ENCODE data around the gene UGT2B10.

- TF ChIP-seq POLR2AphosphoS5 (IDR thresholded peaks at IDR 0.05; ENCODE audit: borderline replicate concordance, low read depth, low read length) (no peak), EZH2 (IDR thresholded peaks at IDR 0.05) (no peak)
These were observed 49.4 kb downstream of the UGT2B10 start for GRCh38 chr4:68865188-68865638.

All from SK-N-MC (cell line).